ENCODE results near the gene GNG12. TPM values are rescaled to one million over a fixed set of nuclear protein-coding genes. Genes with fewer than 3 reads are reported as not detected.

Gene GNG12
- total and polyA plus RNA-seq, 2 donors (not counting 3 experiments of a cell fraction or from before 2014, with no cell fraction given), result 107 to 152 TPM

GRCh38 chr1:67818162-67818561 is 15.1 kb downstream of the GNG12 start:
- H3K27ac ChIP-seq (ENCODE audit: insufficient read depth, low read depth, low read length), result no peak overlapping the region
- no peak for FAIRE-seq
- CTCF ChIA-PET, result interaction anchor here (1.2 kb wide), 1 partner anchor 52 kb away, joined by 4 read pairs; no protein-coding TSS in a partner anchor
- POLR2A ChIA-PET, result interaction anchor here (0.7 kb wide), 1 partner anchor 30 kb away, joined by 10 read pairs; no protein-coding TSS in a partner anchor
- no TSS peak for BruUV-seq (replicated peaks)
- H3K9me1 ChIP-seq (replicated peaks; ENCODE audit: control insufficient read depth, extremely low read depth, insufficient read depth, low read length), result no peaks in the 10 kb centered on the region
- H3K4me2 ChIP-seq (ENCODE audit: insufficient read depth, low read length), result no peak overlapping the region
- H3K36me3 ChIP-seq (ENCODE audit: control insufficient read depth in 2 of 2, extremely low read depth in 1 of 2, insufficient read depth in 2 of 2, low read length in 2 of 2), result peaks cover 0 to 4% of the 10 kb centered on the region in 2 experiments
- peaks cover 95% of the 10 kb centered on the region for H3K79me2 ChIP-seq (ENCODE audit: control insufficient read depth, insufficient read depth, low read length)
- H3K4me3 ChIP-seq (replicated peaks in 1 of 3; ENCODE audit: insufficient read depth in 1 of 3, low read depth in 1 of 3, low read length in 3 of 3), result no peak overlapping the region
- DNase-seq (ENCODE audit: low read depth, low spot score), result no peak
- dilution Hi-C loops (cut with MboI; ENCODE audit: extremely low pct_ligation_motif_present, low sequenced_read_pairs) (no loop called here), intact Hi-C loops (cut with micrococcal nuclease) (no loop called here)
- H3K27me3 ChIP-seq (ENCODE audit: control insufficient read depth in 2 of 2, insufficient read depth in 2 of 2, low read length in 2 of 2), result no peaks in the 10 kb centered on the region
- H3K9me3 ChIP-seq (replicated peaks; ENCODE audit: control insufficient read depth, insufficient read depth, low read length), result no peaks in the 10 kb centered on the region
- H3K9ac ChIP-seq (replicated peaks; ENCODE audit: extremely low read depth, insufficient read depth, low read length), result no peak overlapping the region
- H4K20me1 ChIP-seq (replicated peaks; ENCODE audit: control insufficient read depth, extremely low read depth, insufficient read depth, low read length), result peaks cover 5% of the 10 kb centered on the region
- no peak for TF ChIP-seq POLR2AphosphoS5 (IDR thresholded peaks at IDR 0.05; ENCODE audit: insufficient read depth, low read depth, low read length)
- TF ChIP-seq POLR2A (IDR thresholded peaks at IDR 0.05; ENCODE audit: low read depth, low read length), result no peak
- TF ChIP-seq GATA2 (IDR thresholded peaks at IDR 0.05; ENCODE audit: insufficient read depth, insufficient read length, low read depth, low read length), result no peak
- no peak for TF ChIP-seq JUN (IDR thresholded peaks at IDR 0.05; ENCODE audit: borderline replicate concordance, insufficient read depth, insufficient read length, low read depth)
- no peak for TF ChIP-seq MYC (IDR thresholded peaks at IDR 0.05; ENCODE audit: low read depth, low read length)
- TF ChIP-seq EZH2 (IDR thresholded peaks at IDR 0.05; ENCODE audit: borderline replicate concordance, low read depth, low read length, severe bottlenecking), result no peak
- no peak for TF ChIP-seq FOS (IDR thresholded peaks at IDR 0.05; ENCODE audit: borderline replicate concordance, insufficient read depth, low read length)
- no peak for TF ChIP-seq CTCF (IDR thresholded peaks at IDR 0.05; ENCODE audit: extremely low read depth in 1 of 2, insufficient read depth in 1 of 2, low read depth in 1 of 2, low read length in 2 of 2)
- TF ChIP-seq, protein P1, sequence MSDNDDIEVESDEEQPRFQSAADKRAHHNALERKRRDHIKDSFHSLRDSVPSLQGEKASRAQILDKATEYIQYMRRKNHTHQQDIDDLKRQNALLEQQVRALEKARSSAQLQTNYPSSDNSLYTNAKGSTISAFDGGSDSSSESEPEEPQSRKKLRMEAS (IDR thresholded peaks at IDR 0.05; ENCODE audit: insufficient read depth, insufficient read length), result no peak
- peaks cover 28% of the 10 kb centered on the region for H3K4me1 ChIP-seq (ENCODE audit: control insufficient read depth, extremely low read depth, insufficient read depth, low read length)
- H2AFZ ChIP-seq (ENCODE audit: low read depth, low read length), result no peak overlapping the region
